NCI-H2171 treated with DMSO at 0.1 percent for 48 hours (cell line): ENCODE data around the gene NELL1.
"Not testable (repeated sequence)": the region's sequence is repeated elsewhere in the genome, so short reads cannot be mapped to it uniquely, and the experiment has no call there.

ENCODE experiments used
- DNase-seq: peaks from one replicate; lab custom pipeline; 2025; lab: John Stamatoyannopoulos, UW

NELL1 gene

DNA sequence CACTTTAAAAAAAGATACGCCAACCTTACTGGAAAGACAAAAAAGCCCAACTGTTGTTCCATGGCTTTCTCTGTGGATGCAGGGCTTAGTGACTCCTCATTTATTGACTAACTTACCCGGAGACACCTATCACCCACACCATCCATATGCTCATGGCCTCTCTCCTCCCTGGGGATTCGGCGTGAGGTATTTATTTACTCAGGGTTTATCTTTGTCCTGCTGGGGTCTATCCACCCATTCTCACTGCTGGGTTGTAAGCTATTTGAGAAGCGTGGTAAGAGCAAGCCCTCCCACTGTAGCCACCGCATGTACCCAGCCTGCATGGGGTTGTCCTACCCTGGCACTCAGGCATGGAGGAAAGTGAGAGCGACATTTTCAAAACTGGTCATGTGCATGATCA is 93.6 kb downstream of the NELL1 start:
- DNase-seq = no peak

DNA sequence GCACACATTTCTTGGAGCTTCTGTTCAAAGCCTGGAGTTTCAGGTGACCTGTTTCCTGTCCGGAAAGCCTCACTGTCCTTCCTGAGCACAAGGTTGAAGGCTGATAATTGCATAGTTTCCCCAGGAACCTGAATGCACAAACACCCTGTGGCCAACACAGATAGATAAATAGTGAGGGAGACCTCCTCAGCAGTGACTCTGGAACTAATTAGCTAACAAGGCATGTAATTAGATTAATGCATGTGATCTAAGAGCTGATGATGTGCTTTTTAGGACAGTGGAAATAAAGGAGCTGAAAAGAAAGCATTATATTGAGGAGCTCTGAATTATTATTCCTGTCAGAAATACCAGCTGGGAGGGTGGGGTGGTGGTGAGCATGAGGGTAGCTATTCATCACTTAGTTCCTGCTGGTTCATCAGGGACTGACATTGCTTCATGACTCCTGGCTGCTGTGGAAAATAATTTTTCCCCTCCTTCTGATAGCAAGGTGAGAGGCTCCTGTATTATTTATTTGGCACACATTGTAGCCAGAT is 101.1 kb downstream of the NELL1 start:
- DNase-seq = no peak

DNA sequence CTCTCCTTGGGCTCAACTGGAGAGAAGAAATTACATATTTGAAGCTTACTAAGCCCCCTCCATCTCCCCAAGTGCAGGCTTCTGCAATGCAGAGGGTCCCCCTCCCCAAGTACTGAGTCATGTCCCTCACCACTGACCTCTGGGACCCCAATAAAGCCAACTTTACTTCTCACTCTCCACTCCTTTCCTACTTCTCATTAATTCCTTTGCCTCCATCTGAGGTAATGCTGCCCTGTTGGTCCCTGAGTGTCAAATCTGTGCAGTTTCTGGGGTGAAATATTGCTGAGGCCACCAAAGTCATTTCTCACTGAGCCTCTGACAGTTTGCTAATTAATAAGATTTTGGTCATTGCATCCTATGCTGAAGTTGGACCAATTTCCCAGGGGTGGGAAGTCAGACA is 101.6 kb downstream of the NELL1 start:
- no peak for DNase-seq

DNA sequence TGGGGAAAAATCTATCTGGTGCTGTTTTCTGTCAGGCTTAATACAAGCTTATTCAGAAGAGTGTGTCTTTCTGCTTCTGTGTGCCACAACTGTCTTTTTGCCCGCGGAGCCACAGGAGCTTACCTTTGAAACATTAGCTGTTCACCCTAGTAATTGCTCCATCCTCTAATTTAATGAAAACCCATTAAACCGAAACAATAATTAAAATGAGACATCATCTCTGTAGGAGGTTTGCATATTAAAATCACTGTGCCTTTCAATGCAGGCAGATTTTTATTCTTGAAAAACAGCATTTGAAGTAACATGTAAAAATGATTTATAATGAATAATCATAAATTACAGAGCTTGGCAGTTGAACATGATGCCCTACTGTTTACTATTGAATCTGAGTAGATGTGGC is 102.3 kb downstream of the NELL1 start:
- no peak for DNase-seq

DNA sequence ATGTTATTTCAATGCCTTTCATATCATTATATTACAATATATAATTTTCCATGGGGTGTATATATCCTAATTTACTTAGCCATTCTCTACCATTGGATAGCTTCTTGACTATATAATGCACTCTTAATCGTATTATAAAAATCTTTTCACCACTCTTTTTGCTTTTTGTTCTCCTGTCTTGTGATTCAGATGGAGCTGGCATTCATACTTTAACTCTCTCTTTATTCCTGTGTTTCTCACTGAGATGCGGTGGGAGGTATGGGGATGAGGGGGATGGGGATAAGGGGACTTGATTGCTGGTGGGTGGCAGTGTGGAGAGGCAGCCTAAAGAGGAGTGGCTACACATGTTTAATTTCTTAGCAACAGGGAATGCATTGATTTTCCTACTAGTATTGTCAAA is 105.9 kb downstream of the NELL1 start:
- no peak for DNase-seq

DNA sequence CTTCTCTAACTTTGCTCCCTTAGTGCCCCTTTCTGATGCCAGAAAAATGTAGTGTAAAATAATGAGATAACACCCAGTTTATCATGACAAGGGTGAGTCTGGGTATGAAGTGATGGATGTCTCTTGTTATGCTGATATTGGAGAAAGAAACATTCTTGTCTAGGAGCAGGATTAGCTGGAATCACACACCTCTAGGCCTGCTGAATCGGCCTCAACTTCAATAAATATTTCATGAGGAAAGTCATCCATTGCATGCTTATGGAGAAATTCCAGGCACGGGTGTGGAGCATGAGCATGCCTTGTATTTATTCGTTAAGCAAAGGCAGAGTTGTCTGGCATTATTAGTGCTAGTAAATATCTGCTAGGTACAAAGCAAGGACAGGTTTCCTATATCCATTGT is 113.4 kb downstream of the NELL1 start:
- DNase-seq = no peak

DNA sequence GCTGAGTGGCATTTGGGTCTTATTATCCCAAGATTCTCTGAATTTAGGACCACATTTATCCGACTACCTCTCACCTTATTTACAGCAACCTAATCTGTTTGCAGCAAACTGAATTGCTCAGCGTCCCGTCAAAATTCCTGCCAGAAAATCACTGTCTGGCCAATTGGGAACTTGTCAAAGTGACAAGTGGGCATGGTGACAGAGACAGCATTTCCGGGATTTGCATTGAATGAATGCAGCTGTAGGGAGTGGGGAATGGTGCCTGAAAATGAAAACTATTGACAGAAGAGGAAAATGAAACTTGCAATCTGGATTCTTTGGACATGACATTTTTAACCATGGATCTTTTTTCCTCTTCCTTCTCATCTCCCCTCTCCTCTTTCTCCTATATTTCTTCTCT is 113.8 kb downstream of the NELL1 start:
- no peak for DNase-seq

DNA sequence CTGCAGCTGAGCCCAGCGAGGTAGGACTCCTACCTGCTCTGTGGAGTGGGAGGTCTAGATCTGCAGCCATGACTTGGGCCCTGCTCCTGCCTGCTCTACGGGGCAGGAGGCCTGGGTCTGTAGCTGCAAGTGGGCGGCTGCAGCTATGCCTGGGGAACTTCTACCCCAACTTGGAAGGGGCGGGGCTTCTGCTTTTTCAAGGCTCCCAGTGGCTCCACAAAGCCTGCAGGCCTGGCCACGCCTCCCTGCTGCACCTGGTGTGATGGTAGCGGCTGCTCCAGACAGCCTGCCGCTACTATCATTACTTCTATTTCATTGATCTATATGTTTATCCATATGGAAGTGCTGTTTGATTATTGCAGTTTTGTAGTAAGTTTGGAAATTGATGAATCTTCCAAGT is 121.2 kb downstream of the NELL1 start:
- no peak for DNase-seq

DNA sequence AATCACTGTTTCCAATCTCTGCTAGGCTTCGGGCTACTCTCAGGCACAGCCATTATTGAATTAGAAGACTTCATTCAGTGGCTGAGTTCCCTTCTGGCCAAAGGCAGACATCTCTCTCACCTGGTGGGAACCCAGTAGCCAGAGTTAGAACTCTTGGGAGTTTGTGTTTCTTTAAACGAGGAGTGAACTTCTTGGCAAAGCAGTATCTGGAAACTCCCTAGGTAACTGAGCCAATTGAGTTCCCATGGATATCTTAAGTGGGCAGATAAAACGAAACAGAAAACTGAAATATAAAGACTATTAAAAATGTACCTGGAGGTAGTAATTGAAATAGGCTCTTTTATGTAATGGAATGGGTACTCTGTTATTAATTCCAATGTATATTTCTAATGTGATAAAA is 125.6 kb downstream of the NELL1 start:
- DNase-seq = no peak

DNA sequence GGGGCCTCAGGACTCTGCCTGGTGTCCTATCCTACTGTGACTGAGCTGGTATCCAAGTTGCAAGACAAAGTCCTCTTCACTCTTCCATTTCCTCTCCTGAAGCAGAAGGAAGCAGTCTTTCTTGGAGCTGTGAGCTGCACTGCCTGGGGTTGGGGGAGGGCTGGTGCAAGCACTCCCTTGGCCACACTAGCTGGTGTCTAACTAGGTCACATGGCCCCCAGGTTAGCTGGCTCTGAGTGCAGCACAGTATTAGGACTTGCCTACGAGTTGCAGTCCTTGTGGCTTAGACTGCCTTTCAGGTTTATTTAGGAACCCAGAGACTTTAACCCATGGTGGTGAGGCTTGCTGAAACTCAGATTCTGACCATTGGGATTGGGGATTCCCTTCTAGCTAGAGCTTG is 138.9 kb downstream of the NELL1 start:
- no peak for DNase-seq

DNA sequence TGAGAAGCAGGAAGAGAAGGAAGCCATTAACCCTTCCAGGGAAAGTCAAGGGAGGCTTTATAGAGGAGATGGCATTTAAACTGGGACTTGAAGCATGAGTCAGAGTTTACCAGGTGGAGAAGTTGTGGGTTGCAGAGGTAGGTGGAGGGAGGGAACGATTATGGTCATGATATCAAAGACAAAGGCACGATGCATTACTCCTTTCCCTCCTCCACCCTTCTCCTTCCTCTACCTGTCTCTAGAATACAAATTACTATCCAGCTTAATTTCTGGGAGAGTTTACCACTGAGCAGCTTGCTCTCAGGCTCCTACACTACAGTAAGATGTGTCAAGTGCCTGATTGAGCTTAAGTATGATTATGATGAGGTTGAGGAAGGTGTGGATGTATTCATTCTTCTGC is 151.7 kb downstream of the NELL1 start:
- no peak for DNase-seq

DNA sequence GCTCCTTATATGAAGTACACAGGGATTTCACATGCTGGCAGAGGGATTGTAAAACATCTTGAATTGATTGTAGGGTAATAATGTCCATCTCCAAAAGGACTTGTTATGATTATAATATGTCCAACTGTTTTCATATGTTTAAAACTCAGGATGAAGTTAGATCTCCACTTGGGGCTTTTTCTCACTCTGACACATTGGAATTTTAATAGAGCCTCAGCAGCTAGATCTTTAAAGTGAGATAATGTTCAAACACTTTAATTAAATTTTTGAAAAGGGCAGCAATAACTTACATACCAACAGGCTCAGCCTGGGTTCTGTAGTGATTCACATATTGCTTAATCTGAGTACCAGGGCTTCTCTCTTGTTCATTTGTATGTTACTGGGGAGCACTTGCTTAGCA is 152.1 kb downstream of the NELL1 start:
- no peak for DNase-seq

DNA sequence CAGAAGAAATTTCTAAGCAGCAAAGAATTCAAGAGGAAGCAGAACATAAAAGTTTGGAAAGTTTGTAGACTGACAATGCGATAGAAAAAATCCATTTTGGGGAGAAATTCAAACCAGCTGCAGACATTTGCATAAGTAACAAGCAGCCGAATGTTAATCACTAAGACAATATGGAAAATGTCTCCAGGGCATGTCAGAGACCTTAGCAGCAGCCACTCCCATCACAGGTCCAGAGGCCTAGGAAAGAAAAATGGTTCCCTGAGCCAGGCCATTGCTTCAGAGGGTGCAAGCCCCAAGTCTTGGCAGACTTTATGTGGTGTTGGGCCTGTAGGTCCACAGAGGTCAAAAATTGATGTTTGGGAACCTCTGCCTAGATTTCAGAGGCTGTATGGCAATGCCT is 155.4 kb downstream of the NELL1 start:
- no peak for DNase-seq

DNA sequence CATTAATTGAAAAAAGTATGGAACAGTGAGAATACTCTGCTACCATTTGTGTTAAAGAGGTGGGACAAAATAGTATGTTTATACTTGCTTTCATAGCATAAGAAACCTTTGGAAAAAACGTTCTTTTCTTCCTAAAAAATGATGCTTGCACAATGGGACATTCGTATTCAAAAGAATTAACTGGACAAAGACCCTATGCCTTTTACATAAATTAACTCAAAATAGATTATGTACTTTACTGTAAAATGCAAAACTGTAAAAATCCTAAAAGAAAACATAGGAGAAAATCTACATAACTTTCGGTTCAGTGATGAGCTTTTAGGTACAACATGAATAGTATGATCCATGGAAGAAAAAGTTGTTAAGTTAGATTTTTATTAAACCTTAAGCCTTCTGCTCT is 166.2 kb downstream of the NELL1 start:
- DNase-seq = no peak

DNA sequence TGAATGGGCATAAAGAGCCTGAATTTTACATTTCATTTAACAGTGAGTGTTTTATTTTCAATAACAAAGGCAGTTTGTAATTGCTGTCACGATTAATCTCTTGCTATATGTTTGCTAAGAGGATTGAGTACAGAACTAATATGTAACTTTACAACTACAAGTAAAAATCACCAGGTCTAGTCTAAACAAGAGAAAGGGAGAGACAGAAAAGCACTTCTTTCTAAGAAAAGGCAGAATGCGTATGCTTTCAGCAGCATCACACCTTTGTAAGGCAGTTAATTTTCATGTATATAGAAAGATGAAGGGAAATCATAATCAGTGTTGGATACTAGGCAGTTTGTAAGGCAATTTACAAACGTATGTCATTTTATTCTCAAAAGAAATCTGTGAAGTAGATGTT is 169.8 kb downstream of the NELL1 start:
- no peak for DNase-seq

DNA sequence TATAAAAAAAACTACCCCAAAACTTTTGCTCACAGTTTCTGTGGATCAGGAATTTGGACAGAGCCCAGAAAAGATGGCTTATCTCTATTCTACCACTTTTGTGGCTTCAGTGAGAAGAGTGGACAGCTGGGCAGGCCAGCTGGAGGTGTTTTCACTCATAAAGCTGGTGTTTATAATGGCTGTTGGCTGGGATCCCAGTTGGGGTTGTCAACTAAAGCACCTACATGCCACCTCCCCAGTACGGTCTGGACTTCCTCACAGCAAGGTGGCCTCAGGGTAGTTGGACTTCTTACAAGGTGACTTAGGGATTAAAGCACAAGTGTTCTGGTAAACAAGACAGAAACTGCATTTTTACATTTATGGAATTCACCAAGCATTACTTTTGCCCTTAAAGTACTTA is 171.0 kb downstream of the NELL1 start:
- no peak for DNase-seq

DNA sequence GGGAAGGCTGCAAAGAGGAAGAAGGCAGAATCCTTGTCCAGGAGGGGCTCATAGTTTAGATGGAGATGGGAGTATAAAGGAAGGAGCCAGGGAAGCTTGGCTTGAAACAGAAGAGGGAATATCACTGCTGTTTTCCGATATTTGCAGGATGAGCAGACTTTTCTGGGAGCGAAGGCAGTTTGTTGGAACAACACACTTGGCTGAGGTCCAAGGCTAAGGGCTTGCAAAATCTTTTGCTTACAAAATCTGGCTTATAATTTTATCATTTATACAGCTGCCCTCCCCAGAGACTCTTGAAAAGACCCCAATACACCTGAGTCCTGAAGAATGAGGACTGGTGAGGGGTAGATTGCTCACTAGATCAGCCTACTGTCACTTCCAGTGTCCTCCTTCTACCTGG is 174.8 kb downstream of the NELL1 start:
- DNase-seq = no peak

DNA sequence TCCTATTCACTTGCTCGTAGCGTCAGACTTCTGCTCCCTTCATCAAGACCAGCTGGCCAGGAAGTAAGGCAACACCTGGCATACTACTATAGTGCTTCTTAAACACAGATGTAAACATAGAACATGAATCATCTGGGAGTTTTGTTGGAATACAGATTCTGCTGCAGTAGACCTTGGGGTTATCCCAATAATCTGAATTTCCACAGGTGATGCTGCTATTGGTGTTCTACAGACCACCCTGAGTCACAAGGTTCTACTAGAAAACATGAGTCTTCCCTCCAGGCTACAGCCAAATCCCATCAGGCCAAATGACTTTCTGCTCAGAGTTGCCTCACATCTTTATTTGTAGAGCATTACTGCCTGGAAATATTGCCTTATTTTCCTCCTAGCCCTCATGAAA is 175.2 kb downstream of the NELL1 start:
- no peak for DNase-seq

DNA sequence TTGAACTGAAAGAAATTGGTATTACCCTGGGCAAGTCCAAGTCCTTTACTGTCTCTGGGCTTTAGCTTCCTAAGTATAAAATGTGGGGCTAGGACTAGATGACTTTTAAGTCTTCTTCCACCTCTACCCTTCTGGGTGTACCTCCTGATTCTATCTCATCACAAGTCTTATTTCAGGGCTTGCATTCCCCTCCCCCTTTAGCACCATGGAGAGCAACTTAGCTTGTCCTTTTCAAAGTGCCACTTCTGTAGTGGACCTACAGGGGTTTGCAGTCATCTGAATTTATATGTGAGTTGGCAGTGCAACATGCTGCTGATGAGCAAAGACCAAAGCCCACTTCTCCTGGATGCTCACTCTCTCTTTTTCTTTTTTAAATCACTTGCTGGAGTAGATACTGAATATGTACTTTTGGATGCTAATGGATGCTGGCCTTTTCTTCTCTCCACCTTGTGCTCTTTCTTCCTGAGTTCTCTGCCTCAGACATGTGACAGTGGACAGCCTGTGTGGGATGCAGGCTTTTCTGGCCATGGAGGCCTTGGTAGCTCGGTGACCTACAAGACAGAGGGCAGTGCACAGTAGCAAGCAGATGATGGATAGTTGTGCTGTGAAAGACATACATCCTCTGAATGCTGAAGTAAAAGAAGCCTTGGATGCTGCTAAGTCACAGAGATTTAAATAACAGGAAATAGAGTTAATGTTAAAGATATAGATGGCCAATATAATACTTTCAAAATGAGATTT is 185.0 kb downstream of the NELL1 start:
- DNase-seq = no peak

DNA sequence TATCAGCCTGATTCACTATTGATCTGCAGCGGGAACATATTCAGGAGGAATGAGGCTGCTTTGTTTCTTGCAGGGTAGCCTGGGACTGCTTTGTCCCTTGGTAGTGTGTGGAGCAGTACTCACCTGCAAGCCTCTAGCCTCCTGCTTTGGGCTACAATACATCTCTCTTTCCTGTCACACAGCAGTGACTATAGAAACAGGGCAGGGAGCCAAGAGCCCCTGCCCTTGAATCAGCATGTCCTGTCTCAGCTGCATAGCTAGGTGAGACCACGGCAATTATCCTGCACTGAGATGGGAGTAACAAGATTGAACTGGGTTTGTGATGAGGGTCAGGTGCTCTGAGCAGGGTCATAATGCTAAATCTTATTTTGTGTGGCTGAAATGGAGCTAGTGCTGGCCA is 191.9 kb downstream of the NELL1 start:
- DNase-seq = no peak

DNA sequence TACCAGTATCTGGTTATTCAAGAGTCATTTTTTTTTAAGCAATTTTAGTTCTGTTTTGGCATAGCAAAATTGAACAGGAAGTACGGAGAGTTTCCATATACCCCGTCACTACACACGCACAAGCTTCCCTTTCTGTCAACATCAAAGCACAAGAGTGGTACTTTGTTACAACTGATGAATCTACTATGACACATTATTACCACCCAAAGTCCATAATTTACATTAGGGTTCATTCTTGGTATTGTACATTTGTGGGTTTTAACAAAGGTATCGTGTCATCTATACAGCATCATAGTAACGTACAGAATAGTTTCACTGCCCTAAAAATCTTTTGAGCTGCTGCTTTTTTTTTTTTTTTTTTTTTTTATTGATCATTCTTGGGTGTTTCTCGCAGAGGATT is 192.9 kb downstream of the NELL1 start:
- DNase-seq = not testable (repeated sequence)

DNA sequence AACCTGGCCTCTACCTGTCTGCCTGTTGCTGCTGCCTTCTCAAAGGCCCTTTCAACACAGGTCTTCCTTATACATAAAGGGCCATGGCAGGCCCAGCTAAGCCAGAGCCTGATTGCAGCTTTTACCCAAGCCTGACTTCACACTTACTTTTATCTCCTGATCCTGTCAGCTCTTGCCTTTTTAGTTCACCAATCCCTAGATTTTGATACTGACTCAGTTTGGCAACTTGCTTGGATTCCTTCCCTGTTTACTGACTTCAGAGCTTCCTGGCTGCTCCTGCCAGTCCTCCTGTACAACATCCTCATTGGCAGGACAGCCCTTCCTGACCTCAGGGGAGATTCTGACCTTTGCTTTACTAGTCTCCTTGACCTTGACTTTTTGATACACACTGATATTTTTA is 195.2 kb downstream of the NELL1 start:
- no peak for DNase-seq

DNA sequence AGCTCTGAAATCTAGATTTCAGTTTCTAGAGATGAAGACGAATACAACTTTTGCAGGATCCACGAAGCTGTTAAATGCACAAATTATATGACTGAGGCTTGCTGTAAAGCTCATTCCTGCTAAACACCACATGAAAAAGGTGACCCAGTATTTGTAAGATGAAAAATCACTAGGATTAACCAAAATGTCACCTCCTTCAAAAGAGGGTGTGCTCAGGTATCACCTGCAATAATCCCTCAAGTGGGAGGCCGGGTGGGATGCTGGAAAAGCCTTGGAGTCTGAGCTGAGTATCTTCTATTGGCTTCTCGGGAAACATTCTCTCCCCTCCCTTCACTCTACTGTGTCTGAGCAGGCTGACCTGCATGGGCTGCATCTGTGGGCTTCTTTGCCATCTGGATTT is 195.8 kb downstream of the NELL1 start:
- no peak for DNase-seq

DNA sequence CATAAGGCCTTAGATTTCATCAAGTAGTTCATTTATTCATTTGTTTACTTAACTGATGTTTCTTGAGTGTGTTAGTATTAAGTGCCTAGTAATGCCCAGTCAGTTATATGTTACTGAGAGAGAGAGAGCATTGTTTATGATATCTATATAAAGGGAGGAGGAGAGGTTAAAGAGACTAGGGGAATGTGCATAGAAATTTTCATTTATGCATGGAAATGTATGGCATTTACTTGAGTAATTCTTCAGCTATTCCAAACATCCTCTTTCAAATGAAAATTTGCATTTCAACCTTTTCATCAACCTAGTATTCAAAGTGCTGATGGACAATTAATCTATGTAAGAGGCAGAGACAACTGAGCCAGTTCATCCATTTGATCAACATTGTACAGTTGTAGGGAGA is 199.7 kb downstream of the NELL1 start:
- no peak for DNase-seq
